IPS DF 4.7 (cell line): Measurements from ENCODE around the gene KDF1.

ENCODE experiments used
- DNase-seq: peaks from one replicate; pipeline ENCODE4 v3.0.0-alpha.2; 2013; ENCODE audit warnings: low spot score; ENCODE audit errors: extremely low read depth

Gene KDF1, protein sequence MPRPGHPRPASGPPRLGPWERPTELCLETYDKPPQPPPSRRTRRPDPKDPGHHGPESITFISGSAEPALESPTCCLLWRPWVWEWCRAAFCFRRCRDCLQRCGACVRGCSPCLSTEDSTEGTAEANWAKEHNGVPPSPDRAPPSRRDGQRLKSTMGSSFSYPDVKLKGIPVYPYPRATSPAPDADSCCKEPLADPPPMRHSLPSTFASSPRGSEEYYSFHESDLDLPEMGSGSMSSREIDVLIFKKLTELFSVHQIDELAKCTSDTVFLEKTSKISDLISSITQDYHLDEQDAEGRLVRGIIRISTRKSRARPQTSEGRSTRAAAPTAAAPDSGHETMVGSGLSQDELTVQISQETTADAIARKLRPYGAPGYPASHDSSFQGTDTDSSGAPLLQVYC

GRCh38 chr1:26959722-26960624, at the start of gene KDF1:
Gene KDF1 (minus strand): TSS chr1:26960468. CDS start chr1:26952380, 8,088 bp downstream.
- DNase-seq, result peak; percentile 66

DNA sequence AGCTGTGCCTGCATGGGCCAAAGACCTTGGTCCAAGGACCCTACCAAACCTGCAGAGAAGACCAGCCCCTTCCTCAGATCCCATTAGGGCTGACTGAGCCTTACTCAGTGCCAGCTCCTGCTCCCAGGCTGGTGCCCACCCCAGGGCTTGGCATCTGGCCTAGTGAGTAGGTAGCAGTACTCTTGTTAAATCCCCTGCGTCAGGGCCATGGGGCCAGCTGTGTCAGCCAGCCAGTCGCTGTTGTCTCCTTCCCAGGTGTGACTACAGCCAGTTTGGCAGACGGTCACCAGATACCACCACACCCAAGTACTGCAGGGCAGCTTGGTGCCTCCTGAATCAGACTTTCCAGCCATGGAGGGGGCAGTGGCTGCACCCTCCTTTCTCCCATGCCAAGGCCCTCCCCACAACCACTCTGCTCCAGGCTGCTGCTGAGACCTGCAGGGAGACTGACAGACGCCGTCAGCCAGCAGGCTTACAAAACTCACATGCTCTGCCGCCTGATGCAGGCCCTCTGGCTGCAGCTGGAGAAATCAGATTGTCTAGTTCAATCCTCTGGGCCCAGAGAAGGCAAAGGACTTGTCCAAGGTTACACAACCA, 49.4 kb upstream of the KDF1 start:
- DNase-seq, result no peak

- DNase-seq, result no peak
These were observed 47.8 kb upstream of the KDF1 start for GRCh38 chr1:27007909-27008582.

DNA sequence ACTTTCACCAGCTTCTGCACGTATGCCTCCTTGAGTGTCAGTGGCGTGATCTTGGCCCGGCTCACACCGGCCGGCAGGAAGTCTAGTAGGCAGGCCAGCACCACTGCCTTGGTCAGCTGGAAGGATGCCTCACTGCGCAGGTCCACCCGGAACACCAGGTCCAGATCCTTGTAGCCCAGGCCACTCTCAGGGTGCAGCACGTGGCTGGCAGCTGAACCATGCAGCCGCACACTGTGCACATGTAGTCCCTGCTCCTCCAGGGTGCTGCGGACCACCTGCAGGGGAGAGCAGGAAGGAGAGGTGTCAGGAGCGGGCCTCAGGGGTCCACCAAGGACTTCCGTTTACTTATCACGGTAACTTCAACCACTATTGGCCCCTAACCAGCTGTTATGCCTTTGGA, 46.4 kb upstream of the KDF1 start:
- DNase-seq, result no peak

- no peak for DNase-seq
These were observed 45.6 kb upstream of the KDF1 start for GRCh38 chr1:27005648-27006496.

GRCh38 chr1:27005166-27005530, 44.9 kb upstream of the KDF1 start:
- DNase-seq, result no peak

- no peak for DNase-seq
These were observed 44.4 kb upstream of the KDF1 start for GRCh38 chr1:27004471-27005165.

DNA sequence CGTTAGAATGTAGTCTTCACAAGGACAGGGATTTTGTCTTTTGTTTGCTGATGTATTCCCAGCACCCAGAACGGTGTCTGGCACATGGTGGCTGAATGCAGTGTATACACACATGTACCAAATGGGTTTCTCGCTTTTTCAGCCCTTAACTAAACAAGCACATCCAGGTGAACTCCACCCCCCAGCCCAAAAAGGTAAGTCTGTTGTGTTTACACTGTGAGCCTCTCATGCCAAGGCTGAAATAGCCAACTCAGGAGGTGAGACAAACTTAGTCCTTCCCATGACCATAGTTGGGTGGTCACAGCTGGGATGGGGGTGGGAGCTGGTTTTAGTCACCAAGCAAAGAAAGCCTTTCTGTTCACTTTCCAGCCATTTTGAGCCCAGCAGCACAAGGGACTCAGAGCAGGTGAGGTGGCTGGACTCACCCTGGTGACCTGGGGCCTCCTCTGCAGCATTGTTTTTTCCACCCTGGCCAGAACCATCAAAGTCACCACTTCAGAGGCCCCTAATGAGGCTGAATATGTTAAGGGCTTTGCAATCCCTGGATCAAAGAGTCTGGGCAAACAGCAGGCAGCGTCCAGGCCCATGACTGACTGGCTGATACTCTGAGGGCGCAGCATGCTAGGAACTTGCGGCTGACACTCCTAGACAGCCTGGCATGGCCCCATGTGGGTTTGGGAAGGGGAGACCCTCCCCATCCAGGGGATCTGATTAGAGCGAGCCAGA, 43.6 kb upstream of the KDF1 start:
- no peak for DNase-seq

- DNase-seq, result no peak
These were observed 41.5 kb upstream of the KDF1 start for GRCh38 chr1:27001570-27002360.

GRCh38 chr1:27000817-27001460, 40.7 kb upstream of the KDF1 start:
- DNase-seq, result no peak

GRCh38 chr1:27000090-27000816, 40.0 kb upstream of the KDF1 start:
- no peak for DNase-seq

- DNase-seq, result peak; percentile 99
These were observed 39.2 kb upstream of the KDF1 start for GRCh38 chr1:26999440-26999987.

- DNase-seq, result no peak
These were observed 38.4 kb upstream of the KDF1 start for GRCh38 chr1:26998429-26999300.

DNA sequence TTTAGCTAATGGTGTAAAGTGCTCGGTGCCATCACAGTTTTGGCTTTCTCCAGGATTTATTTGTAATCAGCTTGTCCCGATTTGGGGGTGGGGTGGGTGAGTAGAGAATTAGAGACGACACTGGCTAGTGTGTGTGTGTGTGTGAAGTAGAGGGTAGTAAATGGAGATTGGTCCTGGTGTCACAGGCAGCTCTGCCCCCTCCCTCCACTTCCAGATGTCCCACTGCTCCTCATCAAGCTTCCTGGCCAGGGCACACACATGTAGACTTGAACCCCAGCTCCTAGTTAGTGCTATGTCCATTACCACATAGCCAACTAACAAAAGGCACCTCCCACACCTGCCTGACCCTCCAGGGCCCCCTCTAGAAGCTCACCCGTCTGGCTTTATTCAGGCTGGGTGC, 36.4 kb upstream of the KDF1 start:
- DNase-seq, result no peak

DNA sequence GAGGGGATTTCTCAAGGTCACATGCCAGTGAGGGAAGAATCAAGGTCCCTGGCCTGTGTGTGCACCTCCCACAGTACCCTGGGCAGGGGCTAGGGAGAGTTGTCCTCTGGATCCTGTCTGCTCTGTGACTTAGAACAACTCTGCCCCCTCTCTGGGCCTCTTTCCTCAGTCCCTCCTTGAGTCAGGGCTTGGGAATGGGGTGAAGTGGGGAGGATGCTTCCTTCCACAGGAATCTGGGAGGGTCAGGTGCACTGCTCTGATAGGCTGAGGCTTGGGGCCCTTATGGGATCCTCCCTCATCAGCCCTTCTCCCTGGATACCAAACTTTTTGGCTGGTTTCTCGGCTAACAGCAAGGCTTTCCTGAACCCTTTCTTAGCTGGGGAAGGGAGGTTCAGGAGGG, 35.8 kb upstream of the KDF1 start:
- no peak for DNase-seq
